HFFc6 (cell line): Measurements from ENCODE around the gene ASB1. TPM values are rescaled to one million over a fixed set of nuclear protein-coding genes. Genes with fewer than 3 reads are reported as not detected.

ENCODE experiments used
- DNase-seq: peaks from one replicate; pipeline ENCODE4 v3.0.0-alpha.2; 2018
- H3K27ac Mint-ChIP-seq: 2 replicates; pipeline ENCODE4 v1.8.0; 2020; ENCODE audit warnings: mild to moderate bottlenecking, mixed read lengths
- H3K27me3 Mint-ChIP-seq: 2 replicates; pipeline ENCODE4 v1.8.0; 2021; ENCODE audit warnings: mild to moderate bottlenecking, moderate library complexity, mixed read lengths; ENCODE audit not compliant: insufficient read depth
- H3K36me3 Mint-ChIP-seq: 2 replicates; pipeline ENCODE4 v1.8.0; 2021; ENCODE audit warnings: low read depth, mixed read lengths
- H3K4me1 Mint-ChIP-seq: 2 replicates; pipeline ENCODE4 v1.8.0; 2020; ENCODE audit warnings: low read depth, mixed read lengths
- H3K4me3 Mint-ChIP-seq: 2 replicates; pipeline ENCODE4 v1.8.0; 2020; ENCODE audit warnings: mild to moderate bottlenecking, moderate library complexity, mixed read lengths
- H3K9me3 Mint-ChIP-seq: 2 replicates; pipeline ENCODE4 v1.8.0; 2020; ENCODE audit warnings: mild to moderate bottlenecking, mixed read lengths
- CTCF ChIP-seq: fragments of 200-600 bp; sonication (generic); IDR thresholded peaks from 2 replicates; pipeline ENCODE4 v1.5.0; 2021; ENCODE audit warnings: antibody characterized with exemption, mild to moderate bottlenecking
- total RNA-seq, 6 experiments: library from RNA; stranded (reverse); fragmentation: NEBNext Ultra II Directional; extraction: Animal tissue kit (Norgen Biotek cat#: 25700); gene quantifications; 2 replicates in 1 of 6; 3 replicates in 5 of 6; pipeline ENCODE4 v1.2.3, GENCODE V29; 2021

The ASB1 gene
- total RNA-seq, 6 experiments from 2014 or later: 56.0 to 77.5 (median 74.4) TPM

- H3K4me3 Mint-ChIP-seq: no peak overlapping the region
- peaks cover 14% of the 10 kb centered on the region; the same call in 1 of the 2 replicates for H3K36me3 Mint-ChIP-seq
- TF ChIP-seq CTCF: no peak
- DNase-seq: no peak
- H3K27ac Mint-ChIP-seq: no peak overlapping the region
- peaks cover 6% of the 10 kb centered on the region for H3K4me1 Mint-ChIP-seq
- H3K9me3 Mint-ChIP-seq: no peaks in the 10 kb centered on the region
- H3K27me3 Mint-ChIP-seq: no peaks in the 10 kb centered on the region; the same call in 1 of the 2 replicates
Observed at GRCh38 chr2:238388794-238389193, 37.9 kb upstream of the ASB1 start.

- peaks cover 6% of the 10 kb centered on the region for H3K4me1 Mint-ChIP-seq
- no peak for TF ChIP-seq CTCF
- peaks cover 12% of the 10 kb centered on the region; the same call in 1 of the 2 replicates for H3K36me3 Mint-ChIP-seq
- no peaks in the 10 kb centered on the region for H3K9me3 Mint-ChIP-seq
- H3K27me3 Mint-ChIP-seq: no peaks in the 10 kb centered on the region; the same call in 1 of the 2 replicates
- no peak overlapping the region for H3K27ac Mint-ChIP-seq
- no peak overlapping the region for H3K4me3 Mint-ChIP-seq
- DNase-seq: no peak
Observed at GRCh38 chr2:238389988-238390589, 36.6 kb upstream of the ASB1 start.

- H3K4me3 Mint-ChIP-seq: no peak overlapping the region
- no peaks in the 10 kb centered on the region; the same call in 1 of the 2 replicates for H3K27me3 Mint-ChIP-seq
- no peak for DNase-seq
- no peak overlapping the region for H3K27ac Mint-ChIP-seq
- no peaks in the 10 kb centered on the region for H3K9me3 Mint-ChIP-seq
- peaks cover 6% of the 10 kb centered on the region for H3K4me1 Mint-ChIP-seq
- H3K36me3 Mint-ChIP-seq: peaks cover 12% of the 10 kb centered on the region; the same call in 1 of the 2 replicates
- no peak for TF ChIP-seq CTCF
Observed at GRCh38 chr2:238391042-238391689, 35.6 kb upstream of the ASB1 start.

GRCh38 chr2:238396663-238397062 is 30.1 kb upstream of the ASB1 start:
- Mint-ChIP-seq H3K36me3 (peaks cover 3% of the 10 kb centered on the region), H3K27me3 (no peaks in the 10 kb centered on the region; the same call in 1 of the 2 replicates), H3K27ac (no peak overlapping the region), H3K9me3 (no peaks in the 10 kb centered on the region), H3K4me1 (no peaks in the 10 kb centered on the region), H3K4me3 (no peak overlapping the region)
- TF ChIP-seq CTCF: no peak
- no peak for DNase-seq

GRCh38 chr2:238397356-238397755 is 29.4 kb upstream of the ASB1 start:
- Mint-ChIP-seq H3K4me3 (no peak overlapping the region), H3K27ac (no peak overlapping the region), H3K4me1 (no peaks in the 10 kb centered on the region), H3K36me3 (peaks cover 4% of the 10 kb centered on the region), H3K27me3 (no peaks in the 10 kb centered on the region), H3K9me3 (no peaks in the 10 kb centered on the region)
- no peak for DNase-seq
- TF ChIP-seq CTCF: no peak
